ENCODE measurements around the gene RPS27A. TPM values are rescaled to one million over a fixed set of nuclear protein-coding genes. Genes with fewer than 3 reads are reported as not detected.
"Not testable (repeated sequence)": the region's sequence is repeated elsewhere in the genome, so short reads cannot be mapped to it uniquely, and the experiment has no call there.

The RPS27A gene
- total and polyA plus RNA-seq, 2 experiments from 2014 or later, result 1,606 to 1,672 TPM

GRCh38 chr2:55239656-55240222, 7.3 kb downstream of the RPS27A start:
- peaks cover under 1% of the 10 kb centered on the region; the same call in 1 of the 2 replicates for H3K4me1 ChIP-seq (ENCODE audit: insufficient read depth)
- no peak overlapping the region for H3K4me3 ChIP-seq
- H3K4me2 ChIP-seq, result no peak overlapping the region
- no peaks in the 10 kb centered on the region for H3K9me2 ChIP-seq (ENCODE audit: insufficient read depth)
- no peaks in the 10 kb centered on the region for H3K27me3 ChIP-seq (ENCODE audit: insufficient read depth)
- no peak overlapping the region for H3K27ac ChIP-seq (ENCODE audit: low read depth)
- H3K9me3 Mint-ChIP-seq, result no peaks in the 10 kb centered on the region
- no peaks in the 10 kb centered on the region for H3K4me1 Mint-ChIP-seq
- peaks cover 28% of the 10 kb centered on the region for H3F3A ChIP-seq (replicated peaks; ENCODE audit: low read depth)
- H3K27ac Mint-ChIP-seq, result no peak overlapping the region
- H3K36me3 ChIP-seq (ENCODE audit: insufficient read depth), result peaks cover 32% of the 10 kb centered on the region
- no peaks in the 10 kb centered on the region; the same call in 1 of the 2 replicates for H3K79me2 ChIP-seq (replicated peaks; ENCODE audit: insufficient read depth)
- ATAC-seq (no peak), DNase-seq (ENCODE audit: low spot score) (no peak)
- peaks cover 2% of the 10 kb centered on the region for H3K27me3 Mint-ChIP-seq (ENCODE audit: insufficient read depth, low read depth, poor library complexity)
- peaks cover 38% of the 10 kb centered on the region for H3K36me3 Mint-ChIP-seq (ENCODE audit: low read depth)
- peaks cover 9% of the 10 kb centered on the region; the same call in 1 of the 2 replicates for H4K20me1 ChIP-seq (replicated peaks; ENCODE audit: insufficient read depth)
- no peak overlapping the region for H2AFZ ChIP-seq
- no peak for TF ChIP-seq NANOG (IDR thresholded peaks at IDR 0.05; ENCODE audit: borderline replicate concordance)
- TF ChIP-seq CREB1 (CRISPR knock-in tag; IDR thresholded peaks at IDR 0.05; ENCODE audit: low read depth), result no peak
- no peak for TF ChIP-seq CTCF (conservative IDR thresholded peaks at IDR 0.05; ENCODE audit: low read depth in 2 of 2)
- no peak for TF ChIP-seq EZH2phosphoT487 (IDR thresholded peaks at IDR 0.05; ENCODE audit: unreplicated experiment)
- no peak for TF ChIP-seq EZH2 (IDR thresholded peaks at IDR 0.05; ENCODE audit: low read depth, unreplicated experiment)
- no peak for TF ChIP-seq ZNF331 (CRISPR knock-in tag; IDR thresholded peaks at IDR 0.05; ENCODE audit: low read depth)
- TF ChIP-seq JUNB (IDR thresholded peaks at IDR 0.05; ENCODE audit: unreplicated experiment), result no peak
- TF ChIP-seq ETS1 (IDR thresholded peaks at IDR 0.05), result no peak
- TF ChIP-seq STAT1 (IDR thresholded peaks at IDR 0.05; ENCODE audit: unreplicated experiment), result no peak
- TF ChIP-seq ZNF114 (CRISPR knock-in tag; IDR thresholded peaks at IDR 0.05), result no peak
- no peak for TF ChIP-seq POLR2AphosphoS5 (IDR thresholded peaks at IDR 0.05; ENCODE audit: low read depth)
- no peak for TF ChIP-seq ZNF462 (CRISPR knock-in tag; IDR thresholded peaks at IDR 0.05)
- no peak overlapping the region for H3K4me3 Mint-ChIP-seq

GRCh38 chr2:55241582-55241981, 9.1 kb downstream of the RPS27A start:
- peaks cover 24% of the 10 kb centered on the region; the same call in 2 of the 3 replicates for H3K36me3 Mint-ChIP-seq (ENCODE audit: low read depth)
- not testable (repeated sequence) for DNase-seq (ENCODE audit: low spot score); H3K79me2 ChIP-seq (replicated peaks; ENCODE audit: insufficient read depth); H3K27ac ChIP-seq (ENCODE audit: low read depth); H3K4me1 Mint-ChIP-seq; H3K4me1 ChIP-seq (ENCODE audit: insufficient read depth); H3K27ac Mint-ChIP-seq; H3K27me3 Mint-ChIP-seq (ENCODE audit: insufficient read depth, low read depth, poor library complexity); H3K4me3 Mint-ChIP-seq; H3K4me3 ChIP-seq; ATAC-seq; H4K20me1 ChIP-seq (replicated peaks; ENCODE audit: insufficient read depth); H3K27me3 ChIP-seq (ENCODE audit: insufficient read depth); H2AFZ ChIP-seq; H3K9me2 ChIP-seq (ENCODE audit: insufficient read depth); H3K4me2 ChIP-seq; H3K9me3 Mint-ChIP-seq
- peaks cover 14% of the 10 kb centered on the region; the same call in 1 of the 2 replicates for H3K36me3 ChIP-seq (ENCODE audit: insufficient read depth)
- peaks cover 12% of the 10 kb centered on the region; the same call in 1 of the 2 replicates for H3F3A ChIP-seq (replicated peaks; ENCODE audit: low read depth)
